Astrocyte of the spinal cord (primary cell): ENCODE results near the gene MAP7.

Experiments
- DNase-seq: peaks from one replicate; pipeline ENCODE4 v3.0.0; 2011; ENCODE audit warnings: low read depth, low spot score
- H3K4me3 ChIP-seq: 2 replicates; pipeline ENCODE4 v1.5.1; 2011; ENCODE audit warnings: low read depth, mild to moderate bottlenecking, low read length, moderate library complexity
- CTCF ChIP-seq: IDR thresholded peaks from 2 replicates; pipeline ENCODE4 v1.5.1; 2012; ENCODE audit warnings: low read depth, mild to moderate bottlenecking, low read length, inconsistent platforms
- in situ Hi-C: cut with HindIII; loops from 2 replicates; pipeline ENCODE4 v1.10.0; 2017; ENCODE audit warnings: low sequenced_read_pairs

The MAP7 gene

GRCh38 chr6:136511397-136511796, 38.8 kb downstream of the MAP7 start:
- no peak overlapping the region for H3K4me3 ChIP-seq
- in situ Hi-C loops = no loop called here
- no peak for TF ChIP-seq CTCF
- no peak for DNase-seq

GRCh38 chr6:136510782-136511181, 39.4 kb downstream of the MAP7 start:
- in situ Hi-C loops = no loop called here
- no peak for DNase-seq
- TF ChIP-seq CTCF = no peak
- H3K4me3 ChIP-seq = no peak overlapping the region

DNA sequence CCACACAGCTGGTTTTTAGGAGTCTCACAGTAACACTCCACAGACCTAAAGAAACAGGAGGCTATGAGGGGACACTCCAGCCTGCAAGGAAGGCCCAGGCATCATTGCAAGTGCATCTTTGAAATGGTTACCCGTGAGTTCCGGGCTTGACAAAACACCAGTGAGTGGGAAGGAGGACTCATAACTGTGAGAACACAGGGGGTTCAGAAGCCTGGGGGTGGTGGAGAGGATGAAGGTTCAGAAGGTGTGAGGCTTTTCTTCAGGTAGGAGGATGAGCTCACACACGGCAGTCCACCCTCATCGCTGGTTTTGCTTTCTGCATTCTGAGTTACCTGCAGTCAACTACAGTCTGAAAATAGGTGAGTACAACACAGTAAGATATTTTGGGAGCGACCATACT, 39.9 kb downstream of the MAP7 start:
- in situ Hi-C loops = no loop called here
- no peak for TF ChIP-seq CTCF
- H3K4me3 ChIP-seq = no peak overlapping the region
- no peak for DNase-seq

DNA sequence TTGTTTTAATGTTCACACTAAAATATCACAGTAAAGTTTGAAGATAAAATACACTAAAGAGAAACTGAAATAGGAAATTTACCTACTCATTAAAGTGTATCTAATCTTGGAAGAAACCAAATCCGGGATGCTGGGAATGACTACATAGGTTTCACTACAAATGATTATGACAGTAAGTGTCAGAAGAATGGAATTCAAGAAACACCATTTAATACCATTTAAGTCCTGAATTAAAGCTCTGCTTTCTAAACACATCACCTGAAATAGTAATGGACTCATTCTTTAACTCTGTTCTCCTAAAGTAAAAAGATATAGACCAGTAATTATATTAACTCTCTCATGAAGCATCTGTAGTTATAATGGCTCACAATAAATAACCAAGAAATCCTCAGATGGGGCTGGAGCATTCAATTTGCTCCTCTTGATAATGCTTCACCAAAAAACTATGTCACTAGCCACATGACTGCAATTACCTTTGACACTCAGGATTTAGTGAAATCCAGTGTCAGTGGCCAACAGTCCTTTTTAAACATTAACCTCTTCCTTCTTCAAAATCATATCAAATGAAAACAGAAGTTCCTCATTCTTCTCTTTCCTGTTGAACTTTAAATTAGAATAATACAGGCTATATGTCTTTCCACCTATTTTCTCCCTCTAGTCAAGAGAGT, 41.4 kb downstream of the MAP7 start:
- no peak overlapping the region for H3K4me3 ChIP-seq
- no peak for DNase-seq
- no peak for TF ChIP-seq CTCF
- in situ Hi-C loops = no loop called here

DNA sequence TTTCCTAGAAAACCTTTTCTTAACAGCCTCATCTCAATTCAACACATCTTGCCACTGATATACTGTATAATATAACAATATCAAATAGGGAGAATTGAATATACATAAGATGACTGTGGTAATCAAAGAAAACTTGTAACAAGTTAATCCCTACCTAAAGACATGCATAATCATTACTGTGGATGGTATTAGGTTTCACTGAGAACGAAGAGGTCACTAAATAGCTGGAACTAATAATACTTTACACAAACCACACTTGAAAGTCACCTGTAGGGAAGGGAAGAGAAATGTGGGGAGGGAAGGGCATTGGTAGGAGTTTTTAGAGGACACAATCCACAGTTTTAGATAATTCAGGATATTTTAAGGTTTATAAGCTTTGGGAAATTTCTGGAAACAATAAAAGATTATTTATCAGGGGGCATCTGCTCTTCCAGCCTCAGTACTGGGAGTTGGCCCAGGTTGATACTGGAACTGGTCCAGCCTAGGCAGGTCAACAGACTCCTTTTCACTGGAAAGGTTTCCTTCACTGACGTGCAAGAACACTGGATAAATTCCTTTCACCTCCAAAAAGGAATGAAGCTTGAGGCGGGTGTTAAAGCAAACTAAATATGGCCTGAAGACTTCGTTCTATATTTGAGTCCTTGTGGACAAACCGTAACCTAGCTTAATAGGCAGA, 44.0 kb downstream of the MAP7 start:
- DNase-seq = no peak
- TF ChIP-seq CTCF = no peak
- in situ Hi-C loops = no loop called here
- no peak overlapping the region for H3K4me3 ChIP-seq

DNA sequence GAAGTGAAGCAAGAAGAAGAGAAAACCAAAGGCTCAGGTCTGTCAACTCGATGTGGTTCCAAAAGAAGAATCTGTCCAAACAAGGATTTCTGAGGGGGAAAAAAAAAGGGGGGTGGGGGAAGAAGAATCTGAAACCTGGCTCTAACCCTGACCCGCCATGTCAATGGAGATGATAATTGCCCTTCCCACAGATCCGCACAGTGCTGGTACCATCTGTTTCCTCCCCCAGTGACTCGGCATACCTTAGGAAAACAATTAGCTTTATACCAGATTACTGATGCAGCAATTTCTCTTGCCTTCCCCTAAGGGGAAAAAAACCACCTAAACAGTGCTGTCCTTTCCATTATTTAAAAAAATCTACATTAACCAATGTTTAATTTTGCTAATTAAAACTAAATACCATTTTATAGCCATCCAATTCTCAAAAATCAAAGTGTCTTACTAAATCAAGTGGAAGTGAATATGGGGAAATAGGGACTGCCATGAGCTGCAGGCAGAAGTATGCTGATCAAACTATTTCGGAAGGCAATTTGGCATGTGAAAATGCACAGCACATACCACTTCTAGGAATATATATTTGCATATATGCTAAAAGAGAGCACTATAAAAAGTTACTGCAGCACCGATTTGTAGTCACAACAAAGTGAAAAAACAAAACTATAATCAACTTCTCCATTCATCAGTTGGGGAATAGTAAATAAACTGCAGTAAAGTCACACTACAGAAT, 46.8 kb downstream of the MAP7 start:
- no peak overlapping the region for H3K4me3 ChIP-seq
- no peak for DNase-seq
- no peak for TF ChIP-seq CTCF
- in situ Hi-C loops = no loop called here
